HG02763 (cell line): ENCODE measurements around the gene SLC5A4.
"Not testable (repeated sequence)": the region's sequence is repeated elsewhere in the genome, so short reads cannot be mapped to it uniquely, and the experiment has no call there.

ENCODE experiments used
- ATAC-seq: cut with Tn5 transposase; IDR thresholded peaks from one replicate; pipeline ENCODE4 v1.9.1; 2021; ENCODE audit warnings: mild to moderate bottlenecking, moderate library complexity; ENCODE audit not compliant: unreplicated experiment

Gene SLC5A4

GRCh38 chr22:32202161-32202538, 53.0 kb downstream of the SLC5A4 start:
- ATAC-seq: no peak

GRCh38 chr22:32200752-32201151, 54.4 kb downstream of the SLC5A4 start:
- no peak for ATAC-seq

GRCh38 chr22:32199961-32200360, 55.2 kb downstream of the SLC5A4 start:
- ATAC-seq: no peak

GRCh38 chr22:32199341-32199740, 55.8 kb downstream of the SLC5A4 start:
- no peak for ATAC-seq

- not testable (repeated sequence) for ATAC-seq
Observed at GRCh38 chr22:32197553-32198226, 57.5 kb downstream of the SLC5A4 start.

GRCh38 chr22:32195900-32196299, 59.2 kb downstream of the SLC5A4 start:
- not testable (repeated sequence) for ATAC-seq

- not testable (repeated sequence) for ATAC-seq
Observed at GRCh38 chr22:32193346-32193745, 61.8 kb downstream of the SLC5A4 start.

GRCh38 chr22:32191021-32191420, 64.1 kb downstream of the SLC5A4 start:
- ATAC-seq: not testable (repeated sequence)

GRCh38 chr22:32185821-32186220, 69.3 kb downstream of the SLC5A4 start:
- no peak for ATAC-seq

GRCh38 chr22:32183625-32184024, 71.5 kb downstream of the SLC5A4 start:
- no peak for ATAC-seq

- no peak for ATAC-seq
Observed at GRCh38 chr22:32181043-32181442, 74.1 kb downstream of the SLC5A4 start.

- ATAC-seq: no peak
Observed at GRCh38 chr22:32177221-32177765, 77.9 kb downstream of the SLC5A4 start.

- no peak for ATAC-seq
Observed at GRCh38 chr22:32175683-32176644, 79.2 kb downstream of the SLC5A4 start.

- no peak for ATAC-seq
Observed at GRCh38 chr22:32175115-32175514, 80.0 kb downstream of the SLC5A4 start.
